A549 (cell line): Measurements from ENCODE around the gene USO1. TPM values are rescaled to one million over a fixed set of nuclear protein-coding genes. Genes with fewer than 3 reads are reported as not detected.

Experiments used
- ATAC-seq, 2 experiments: fragments of 200-7000 bp in 1 of 2; fragments of >200 bp in 1 of 2; cut with Nextera tagmentation in 1 of 2; cut with Tn5 transposase in 1 of 2; 3 replicates each; pipeline versions ENCODE4 v1.8.0 to v1.9.1; 2018 to 2020; ENCODE audit warnings: mild to moderate bottlenecking in 1 of 2, moderate library complexity in 1 of 2
- CTCF ChIA-PET: fragments of 300-600 bp; sonication (Branson Sonifier 250); formaldehyde crosslinking; extraction: SDS; loops from one replicate; lab custom pipeline; 2021; ENCODE audit warnings: antibody characterized with exemption, inconsistent platforms; lab: Yijun Ruan, JAX
- POLR2A ChIA-PET: fragments of 350-600 bp; formaldehyde crosslinking; extraction: SDS; loops from one replicate; lab custom pipeline; 2021; ENCODE audit warnings: antibody characterized with exemption, inconsistent platforms; lab: Yijun Ruan, JAX
- DNase-seq, 2 experiments: peaks; one replicate each; pipeline versions ENCODE4 v3.0.0 to v3.0.0-alpha.2; 2011 to 2016; ENCODE audit warnings: low read depth in 1 of 2, low spot score in 1 of 2
- FAIRE-seq: peaks from 2 replicates; lab custom pipeline; 2011; peaks lifted over from hg19 to GRCh38; lab: Jason Lieb, UNC
- H3K27ac ChIP-seq, 2 experiments: fragments of >200 bp; sonication (Bioruptor Twin); formaldehyde crosslinking; 3 replicates each; pipeline ENCODE4 v1.5.1; 2016 to 2017
- H3K4me1 ChIP-seq: fragments of >200 bp; sonication (Bioruptor Twin); formaldehyde crosslinking; 3 replicates; pipeline ENCODE4 v1.6.1; 2016
- H3K4me2 ChIP-seq: fragments of >200 bp; sonication (Bioruptor Twin); formaldehyde crosslinking; 3 replicates; pipeline ENCODE4 v1.6.1; 2016
- H3K4me3 ChIP-seq: fragments of >200 bp; sonication (Bioruptor Twin); formaldehyde crosslinking; 3 replicates; pipeline ENCODE4 v1.5.1; 2016
- H3K9me3 ChIP-seq: fragments of >200 bp; sonication (Bioruptor Twin); formaldehyde crosslinking; 3 replicates; pipeline ENCODE4 v1.6.1; 2016
- CBX2 ChIP-seq: fragments of 200-600 bp; sonication (generic); IDR thresholded peaks from 2 replicates; pipeline ENCODE4 v1.6.1; 2016; ENCODE audit warnings: low read depth, mild to moderate bottlenecking, borderline replicate concordance
- CEBPB ChIP-seq, 2 experiments: fragments of >200 bp in 1 of 2; sonication (Bioruptor Twin) in 1 of 2; formaldehyde crosslinking in 1 of 2; IDR thresholded peaks; 2 replicates each; pipeline ENCODE4 v1.6.1; 2012 to 2016
- CHD2 ChIP-seq: fragments of 150-350 bp; IDR thresholded peaks from 2 replicates; pipeline ENCODE4 v1.6.1; 2014; ENCODE audit warnings: low read length; ENCODE audit not compliant: partially characterized antibody
- CHD4 ChIP-seq: fragments of 200-600 bp; sonication (generic); IDR thresholded peaks from 2 replicates; pipeline ENCODE4 v1.6.1; 2016; ENCODE audit warnings: antibody characterized with exemption, mild to moderate bottlenecking, borderline replicate concordance
- EHF ChIP-seq: fragments of 250-450 bp; sonication (Bioruptor Pico); IDR thresholded peaks from 2 replicates; pipeline ENCODE4 v1.5.0; 2020; ENCODE audit warnings: mild to moderate bottlenecking
- EHMT2 ChIP-seq: fragments of 200-600 bp; sonication (generic); IDR thresholded peaks from 2 replicates; pipeline ENCODE4 v1.6.1; 2016; ENCODE audit warnings: antibody characterized with exemption, low read depth, mild to moderate bottlenecking, moderate library complexity
- ESRRA ChIP-seq: fragments of 150-350 bp; IDR thresholded peaks from 2 replicates; pipeline ENCODE4 v1.6.1; 2014; ENCODE audit warnings: mild to moderate bottlenecking, low read length, borderline replicate concordance
- FOSB ChIP-seq: fragments of 250-450 bp; sonication (Bioruptor Pico); IDR thresholded peaks from 2 replicates; pipeline ENCODE4 v1.5.0; 2020; ENCODE audit warnings: mild to moderate bottlenecking, moderate library complexity
- FOSL2 ChIP-seq, 2 experiments: fragments of 450-650 bp in 1 of 2; fragments of >200 bp in 1 of 2; sonication (Bioruptor Twin) in 1 of 2; formaldehyde crosslinking; IDR thresholded peaks; 2 replicates each; pipeline versions ENCODE4 v1.5.0 to v1.6.1; 2016 to 2020; ENCODE audit warnings: mild to moderate bottlenecking in 1 of 2, moderate library complexity in 1 of 2
- HEYL ChIP-seq: fragments of 250-450 bp; sonication (Bioruptor Pico); IDR thresholded peaks from 2 replicates; pipeline ENCODE4 v1.8.0; 2021; ENCODE audit warnings: mild to moderate bottlenecking, moderate library complexity
- HOXA7 ChIP-seq: fragments of 250-450 bp; sonication (Bioruptor Pico); IDR thresholded peaks from 2 replicates; pipeline ENCODE4 v1.5.0; 2020; ENCODE audit warnings: mild to moderate bottlenecking, moderate library complexity
- HOXB5 ChIP-seq: fragments of 250-450 bp; sonication (Bioruptor Pico); IDR thresholded peaks from 2 replicates; pipeline ENCODE4 v1.5.0; 2020; ENCODE audit warnings: mild to moderate bottlenecking, moderate library complexity
- KDM1A ChIP-seq: fragments of 200-600 bp; sonication (generic); IDR thresholded peaks from 2 replicates; pipeline ENCODE4 v1.6.1; 2016; ENCODE audit warnings: low read depth, mild to moderate bottlenecking
- MAFK ChIP-seq: fragments of 450-650 bp; IDR thresholded peaks from 2 replicates; pipeline ENCODE4 v1.6.1; 2014; ENCODE audit not compliant: partially characterized antibody
- MAZ ChIP-seq: fragments of 150-350 bp; IDR thresholded peaks from 2 replicates; pipeline ENCODE4 v1.6.1; 2014; ENCODE audit warnings: antibody characterized with exemption, low read depth, low read length, borderline replicate concordance
- NFE2L2 ChIP-seq: fragments of 150-350 bp; conservative IDR thresholded peaks from 2 replicates; pipeline ENCODE4 v1.6.1; 2014; ENCODE audit warnings: low read length
- PHF8 ChIP-seq: fragments of 200-600 bp; sonication (generic); IDR thresholded peaks from 2 replicates; pipeline ENCODE4 v1.6.1; 2016; ENCODE audit warnings: low read depth, mild to moderate bottlenecking, antibody characterized with exemption, moderate library complexity, borderline replicate concordance
- POLR2AphosphoS2 ChIP-seq: conservative IDR thresholded peaks from 2 replicates; pipeline ENCODE4 v1.6.1; 2012; ENCODE audit warnings: low read length, improper control_type of control experiment, inconsistent platforms
- RAD21 ChIP-seq, 2 experiments: fragments of >200 bp in 1 of 2; sonication (Bioruptor Twin) in 1 of 2; formaldehyde crosslinking in 1 of 2; IDR thresholded peaks in 1 of 2; conservative IDR thresholded peaks in 1 of 2; 2 replicates in 1 of 2; 3 replicates in 1 of 2; pipeline ENCODE4 v1.6.1; 2012 to 2018; ENCODE audit warnings: inconsistent platforms in 1 of 2
- SREBF2 ChIP-seq: fragments of 450-650 bp; IDR thresholded peaks from 2 replicates; pipeline ENCODE4 v1.6.1; 2014; ENCODE audit warnings: mild to moderate bottlenecking, moderate library complexity
- TP53 ChIP-seq: fragments of 250-450 bp; sonication (Bioruptor Pico); IDR thresholded peaks from 2 replicates; pipeline ENCODE4 v1.5.0; 2021; ENCODE audit warnings: mild to moderate bottlenecking, moderate library complexity
- ZC3H11A ChIP-seq: fragments of 450-650 bp; IDR thresholded peaks from 2 replicates; pipeline ENCODE4 v1.6.1; 2014; ENCODE audit warnings: antibody characterized with exemption, mild to moderate bottlenecking
- ZSCAN20 ChIP-seq: fragments of 250-450 bp; sonication (Bioruptor Pico); IDR thresholded peaks from 2 replicates; pipeline ENCODE4 v1.8.0; 2022; ENCODE audit warnings: mild to moderate bottlenecking, moderate library complexity
- WGBS: methylation state at CpG from one replicate; pipeline ENCODE4 v1.1.6; 2017; ENCODE audit errors: missing lambda C conversion rate; 5-methylcytosine and 5-hydroxymethylcytosine counted together
- polyA plus RNA-seq, 4 experiments: library from polyadenylated mRNA; depleted of rRNA in 3 of 4; stranded (reverse); fragments of >200 nt; fragmentation: RNase III in 1 of 4; extraction: RNeasy Plus Mini Kit Qiagen cat#74134 plus additional on column Dnase treatment in 1 of 4; gene quantifications; 2 replicates in 3 of 4; 3 replicates in 1 of 4; pipeline ENCODE4 v1.2.3, GENCODE V29; 2011 to 2017
- TF ChIP-seq, protein P1 (sequence below): fragments of 150-350 bp; IDR thresholded peaks from 2 replicates; pipeline ENCODE4 v1.6.1; 2014; ENCODE audit warnings: low read depth, mild to moderate bottlenecking, low read length
- TF ChIP-seq, protein P2 (sequence below): fragments of >200 bp; sonication (Bioruptor Twin); formaldehyde crosslinking; IDR thresholded peaks from 2 replicates; pipeline ENCODE4 v1.6.1; 2016
- TF ChIP-seq, protein P3 (sequence below): IDR thresholded peaks from 2 replicates; pipeline ENCODE4 v1.6.1; 2012
- TF ChIP-seq, protein P4 (sequence below): IDR thresholded peaks from 2 replicates; pipeline ENCODE4 v1.6.1; 2012
- TF ChIP-seq, protein P5 (sequence below): fragments of >200 bp; sonication (Bioruptor Twin); formaldehyde crosslinking; IDR thresholded peaks from 3 replicates; pipeline ENCODE4 v1.6.1; 2016
- TF ChIP-seq, protein P6 (sequence below): fragments of >200 bp; sonication (Bioruptor Twin); formaldehyde crosslinking; IDR thresholded peaks from 3 replicates; pipeline ENCODE4 v1.5.1; 2016

The USO1 gene
- polyA plus RNA-seq, 2 of the 4 experiments (the other 2 are of a cell fraction): 54.7 to 97.6 TPM

DNA sequence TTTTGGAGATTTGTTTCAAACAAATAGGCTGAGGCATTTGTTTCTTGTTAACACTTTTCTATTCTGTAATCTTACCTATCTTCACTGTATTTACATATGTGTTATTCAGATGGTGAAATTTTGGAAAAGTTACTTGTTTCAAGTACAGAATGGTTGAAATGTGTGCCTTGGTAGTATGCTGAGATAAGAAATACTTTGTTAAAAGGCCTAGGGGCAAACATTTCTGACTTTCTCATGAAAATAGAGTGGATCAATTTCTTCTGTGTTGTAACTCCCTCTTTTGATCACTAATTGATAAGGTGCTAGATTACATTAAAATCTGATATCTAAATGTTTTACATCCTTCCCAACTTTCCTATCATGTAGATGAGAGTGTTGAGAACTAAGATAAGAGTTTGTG is 18.1 kb downstream of the USO1 start:
- no peak overlapping the region for H3K4me2 ChIP-seq
- ChIA-PET CTCF (no interaction called here), POLR2A (no interaction called here)
- no peaks in the 10 kb centered on the region for H3K9me3 ChIP-seq
- no peak overlapping the region for H3K4me3 ChIP-seq
- DNase-seq (no peak), FAIRE-seq (no peak), ATAC-seq (no peak)
- TF ChIP-seq NFE2L2: no peak
- no peak for TF ChIP-seq PHF8
- no peak for TF ChIP-seq HOXA7 (CRISPR knock-in tag)
- TF ChIP-seq MAFK: no peak
- no peak for TF ChIP-seq ZC3H11A
- TF ChIP-seq RAD21 (conservative IDR thresholded peaks at IDR 0.05 in 1 of 2, IDR thresholded peaks at IDR 0.05 in 1 of 2): no peak
- TF ChIP-seq, protein P1, sequence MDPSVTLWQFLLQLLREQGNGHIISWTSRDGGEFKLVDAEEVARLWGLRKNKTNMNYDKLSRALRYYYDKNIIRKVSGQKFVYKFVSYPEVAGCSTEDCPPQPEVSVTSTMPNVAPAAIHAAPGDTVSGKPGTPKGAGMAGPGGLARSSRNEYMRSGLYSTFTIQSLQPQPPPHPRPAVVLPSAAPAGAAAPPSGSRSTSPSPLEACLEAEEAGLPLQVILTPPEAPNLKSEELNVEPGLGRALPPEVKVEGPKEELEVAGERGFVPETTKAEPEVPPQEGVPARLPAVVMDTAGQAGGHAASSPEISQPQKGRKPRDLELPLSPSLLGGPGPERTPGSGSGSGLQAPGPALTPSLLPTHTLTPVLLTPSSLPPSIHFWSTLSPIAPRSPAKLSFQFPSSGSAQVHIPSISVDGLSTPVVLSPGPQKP: no peak
- TF ChIP-seq CBX2: no peak
- TF ChIP-seq, protein P2, sequence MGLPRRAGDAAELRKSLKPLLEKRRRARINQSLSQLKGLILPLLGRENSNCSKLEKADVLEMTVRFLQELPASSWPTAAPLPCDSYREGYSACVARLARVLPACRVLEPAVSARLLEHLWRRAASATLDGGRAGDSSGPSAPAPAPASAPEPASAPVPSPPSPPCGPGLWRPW: no peak
- no peak for TF ChIP-seq KDM1A
- no peak for TF ChIP-seq EHF (CRISPR knock-in tag)
- TF ChIP-seq FOSB (CRISPR knock-in tag): no peak
- no peak for TF ChIP-seq MAZ
- no peak for TF ChIP-seq EHMT2
- H3K4me1 ChIP-seq: peaks cover 33% of the 10 kb centered on the region
- H3K27ac ChIP-seq: no peak overlapping the region

DNA sequence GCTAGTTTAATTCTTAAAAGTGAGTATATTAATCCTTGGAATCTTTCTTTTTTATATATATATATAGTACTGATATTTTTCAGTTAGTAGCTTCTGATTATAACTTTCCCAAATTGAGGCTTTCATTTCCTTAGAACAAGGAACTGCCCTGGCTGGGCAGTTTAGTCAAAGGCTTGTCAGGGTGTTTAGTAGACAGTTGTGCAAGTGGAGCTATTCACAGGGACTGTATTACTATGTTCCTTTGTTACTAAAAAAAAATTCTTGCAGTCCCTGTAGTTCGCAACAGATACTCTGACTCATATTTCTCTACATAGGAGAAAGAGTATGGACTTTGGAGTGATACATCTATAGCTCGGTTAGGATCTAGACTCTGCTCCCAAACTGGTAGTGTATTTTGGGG is 20.8 kb downstream of the USO1 start:
- Histone ChIP-seq H3K9me3 (no peaks in the 10 kb centered on the region), H3K4me3 (no peak overlapping the region), H3K4me1 (peaks cover 32% of the 10 kb centered on the region), H3K4me2 (peak overlapping the region; percentile 27), H3K27ac (peak overlapping the region in 1 of 2 experiments; percentile 30; a peak in 1 of 6 replicates)
- ATAC-seq: peak; percentile 54 to 77; a peak in 5 of 6 replicates
- TF ChIP-seq FOSL2 (IDR thresholded peaks at IDR 0.05) (no peak), FOSL2 (CRISPR knock-in tag; IDR thresholded peaks at IDR 0.05) (peak; percentile 30; the same call in 1 of the 2 replicates), MAZ (no peak)
- CTCF ChIA-PET: interaction anchor here (0.9 kb wide), 1 partner anchor 39 kb away, joined by 3 read pairs; no protein-coding TSS in a partner anchor
- WGBS: 35% methylated on average over 2 of the region's 2 CpGs
- no peak for FAIRE-seq
- POLR2A ChIA-PET: interaction anchor here (0.6 to 1.3 kb wide), 2 partner anchors 21 to 63 kb away, joined by 3 to 9 read pairs; partner anchors contain the start of gene USO1
- DNase-seq: peak in 1 of 2 experiments; percentile 18

DNA sequence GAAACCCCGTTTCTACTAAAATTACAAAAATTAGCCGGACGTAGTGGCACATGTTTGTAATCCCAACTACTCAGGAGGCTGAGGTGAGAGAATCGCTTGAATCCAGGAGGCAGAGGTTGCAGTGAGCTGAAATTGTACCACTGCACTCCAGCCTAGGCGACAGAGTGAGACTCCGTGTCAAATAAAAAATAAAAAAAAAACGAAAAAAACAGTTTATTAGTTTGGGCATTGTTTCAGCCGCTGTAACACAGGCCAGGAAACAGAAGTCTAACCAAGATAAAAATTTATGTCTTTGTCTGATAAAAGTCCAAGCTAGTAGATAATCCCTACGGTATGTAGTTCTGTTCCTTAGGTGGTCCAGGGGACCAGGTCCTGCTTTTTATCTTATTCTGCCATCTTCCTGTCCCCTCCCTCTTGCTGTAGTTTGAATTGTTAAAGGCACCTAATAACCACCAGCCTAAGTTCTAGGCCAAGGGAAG is 21.4 kb downstream of the USO1 start:
- Histone ChIP-seq H3K4me2 (peak overlapping the region; percentile 27), H3K4me3 (no peak overlapping the region), H3K27ac (peak overlapping the region in 1 of 2 experiments; percentile 30; a peak in 1 of 6 replicates), H3K4me1 (peaks cover 26% of the 10 kb centered on the region), H3K9me3 (no peaks in the 10 kb centered on the region)
- CTCF ChIA-PET: interaction anchor here (0.9 to 1.3 kb wide), 2 partner anchors 40 to 102 kb away, joined by 3 to 7 read pairs; no protein-coding TSS in a partner anchor
- FAIRE-seq (no peak), ATAC-seq (no peak), DNase-seq (no peak)
- WGBS: 83% methylated on average over 9 of the region's 9 CpGs
- POLR2A ChIA-PET: interaction anchor here (1.3 kb wide), 1 partner anchor 21 kb away, joined by 9 read pairs; the partner anchor contains the start of gene USO1
- no peak for TF ChIP-seq PHF8
- TF ChIP-seq CEBPB (IDR thresholded peaks at IDR 0.05): no peak
- TF ChIP-seq HOXA7 (CRISPR knock-in tag): no peak
- no peak for TF ChIP-seq TP53 (CRISPR knock-in tag)
- TF ChIP-seq, protein P3, sequence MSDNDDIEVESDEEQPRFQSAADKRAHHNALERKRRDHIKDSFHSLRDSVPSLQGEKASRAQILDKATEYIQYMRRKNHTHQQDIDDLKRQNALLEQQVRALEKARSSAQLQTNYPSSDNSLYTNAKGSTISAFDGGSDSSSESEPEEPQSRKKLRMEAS: no peak
- TF ChIP-seq CHD2: no peak
- TF ChIP-seq EHF (CRISPR knock-in tag): no peak
- TF ChIP-seq HOXB5 (CRISPR knock-in tag): no peak
- no peak for TF ChIP-seq HEYL
- no peak for TF ChIP-seq ESRRA
- TF ChIP-seq ZSCAN20 (CRISPR knock-in tag): no peak
- TF ChIP-seq POLR2AphosphoS2: no peak
- no peak for TF ChIP-seq SREBF2
- TF ChIP-seq CHD4: no peak
- TF ChIP-seq, protein P4, sequence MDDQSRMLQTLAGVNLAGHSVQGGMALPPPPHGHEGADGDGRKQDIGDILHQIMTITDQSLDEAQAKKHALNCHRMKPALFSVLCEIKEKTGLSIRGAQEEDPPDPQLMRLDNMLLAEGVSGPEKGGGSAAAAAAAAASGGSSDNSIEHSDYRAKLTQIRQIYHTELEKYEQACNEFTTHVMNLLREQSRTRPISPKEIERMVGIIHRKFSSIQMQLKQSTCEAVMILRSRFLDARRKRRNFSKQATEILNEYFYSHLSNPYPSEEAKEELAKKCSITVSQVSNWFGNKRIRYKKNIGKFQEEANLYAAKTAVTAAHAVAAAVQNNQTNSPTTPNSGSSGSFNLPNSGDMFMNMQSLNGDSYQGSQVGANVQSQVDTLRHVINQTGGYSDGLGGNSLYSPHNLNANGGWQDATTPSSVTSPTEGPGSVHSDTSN: no peak
- TF ChIP-seq, protein P5, sequence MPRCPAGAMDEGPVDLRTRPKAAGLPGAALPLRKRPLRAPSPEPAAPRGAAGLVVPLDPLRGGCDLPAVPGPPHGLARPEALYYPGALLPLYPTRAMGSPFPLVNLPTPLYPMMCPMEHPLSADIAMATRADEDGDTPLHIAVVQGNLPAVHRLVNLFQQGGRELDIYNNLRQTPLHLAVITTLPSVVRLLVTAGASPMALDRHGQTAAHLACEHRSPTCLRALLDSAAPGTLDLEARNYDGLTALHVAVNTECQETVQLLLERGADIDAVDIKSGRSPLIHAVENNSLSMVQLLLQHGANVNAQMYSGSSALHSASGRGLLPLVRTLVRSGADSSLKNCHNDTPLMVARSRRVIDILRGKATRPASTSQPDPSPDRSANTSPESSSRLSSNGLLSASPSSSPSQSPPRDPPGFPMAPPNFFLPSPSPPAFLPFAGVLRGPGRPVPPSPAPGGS: no peak
- TF ChIP-seq, protein P6, sequence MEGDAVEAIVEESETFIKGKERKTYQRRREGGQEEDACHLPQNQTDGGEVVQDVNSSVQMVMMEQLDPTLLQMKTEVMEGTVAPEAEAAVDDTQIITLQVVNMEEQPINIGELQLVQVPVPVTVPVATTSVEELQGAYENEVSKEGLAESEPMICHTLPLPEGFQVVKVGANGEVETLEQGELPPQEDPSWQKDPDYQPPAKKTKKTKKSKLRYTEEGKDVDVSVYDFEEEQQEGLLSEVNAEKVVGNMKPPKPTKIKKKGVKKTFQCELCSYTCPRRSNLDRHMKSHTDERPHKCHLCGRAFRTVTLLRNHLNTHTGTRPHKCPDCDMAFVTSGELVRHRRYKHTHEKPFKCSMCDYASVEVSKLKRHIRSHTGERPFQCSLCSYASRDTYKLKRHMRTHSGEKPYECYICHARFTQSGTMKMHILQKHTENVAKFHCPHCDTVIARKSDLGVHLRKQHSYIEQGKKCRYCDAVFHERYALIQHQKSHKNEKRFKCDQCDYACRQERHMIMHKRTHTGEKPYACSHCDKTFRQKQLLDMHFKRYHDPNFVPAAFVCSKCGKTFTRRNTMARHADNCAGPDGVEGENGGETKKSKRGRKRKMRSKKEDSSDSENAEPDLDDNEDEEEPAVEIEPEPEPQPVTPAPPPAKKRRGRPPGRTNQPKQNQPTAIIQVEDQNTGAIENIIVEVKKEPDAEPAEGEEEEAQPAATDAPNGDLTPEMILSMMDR: no peak
